ENCODE data around the gene GGACT. TPM values are rescaled to one million over a fixed set of nuclear protein-coding genes. Genes with fewer than 3 reads are reported as not detected.

Gene GGACT
- total and polyA plus RNA-seq, 2 donors from 2014 or later, result 9.3 to 15.6 TPM

- H3K4me3 ChIP-seq (ENCODE audit: low read length in 3 of 3), result no peak overlapping the region
- no peak overlapping the region for H3K9ac ChIP-seq (ENCODE audit: low read length in 3 of 3)
- H3K27me3 ChIP-seq (ENCODE audit: control insufficient read depth, insufficient read depth, low read length), result no peaks in the 10 kb centered on the region
- FAIRE-seq, result no peak
- no peaks in the 10 kb centered on the region for H3K36me3 ChIP-seq (ENCODE audit: control insufficient read depth in 2 of 3, insufficient read depth in 3 of 3, low read length in 3 of 3)
- no peak overlapping the region for H3K27ac ChIP-seq (ENCODE audit: low read depth in 2 of 2, low read length in 2 of 2)
- TF ChIP-seq CTCF (IDR thresholded peaks at IDR 0.05; ENCODE audit: borderline replicate concordance, extremely low read depth, insufficient read depth), result no peak
- intact Hi-C loops (cut with DNase I), result no loop called here
- H3K4me1 ChIP-seq (ENCODE audit: control insufficient read depth in 2 of 3, insufficient read depth in 2 of 3, low read depth in 1 of 3, low read length in 3 of 3), result peaks cover 0 to 6% (median 3%) of the 10 kb centered on the region in 3 donors
- no peak for DNase-seq
- H3K9me3 ChIP-seq (ENCODE audit: control insufficient read depth in 2 of 3, insufficient read depth in 1 of 3, low read length in 3 of 3), result no peaks in the 10 kb centered on the region
Observed at GRCh38 chr13:100549316-100549715, 39.3 kb downstream of the GGACT start.

- Histone ChIP-seq H3K36me3 (ENCODE audit: control insufficient read depth in 2 of 3, insufficient read depth in 3 of 3, low read length in 3 of 3) (no peaks in the 10 kb centered on the region), H3K9ac (ENCODE audit: low read length in 3 of 3) (peak overlapping the region in 1 of 3 donors; percentile 46), H3K4me1 (ENCODE audit: control insufficient read depth in 2 of 3, insufficient read depth in 2 of 3, low read depth in 1 of 3, low read length in 3 of 3) (peaks cover 0 to 15% (median 7%) of the 10 kb centered on the region in 3 donors), H3K4me3 (ENCODE audit: low read length in 3 of 3) (no peak overlapping the region), H3K9me3 (ENCODE audit: control insufficient read depth in 2 of 3, insufficient read depth in 1 of 3, low read length in 3 of 3) (no peaks in the 10 kb centered on the region), H3K27me3 (ENCODE audit: control insufficient read depth, insufficient read depth, low read length) (no peaks in the 10 kb centered on the region), H3K27ac (ENCODE audit: low read depth in 2 of 2, low read length in 2 of 2) (peak overlapping the region; percentile 32 to 41)
- FAIRE-seq (no peak), DNase-seq (no peak)
- intact Hi-C loops (cut with DNase I), result no loop called here
- no peak for TF ChIP-seq CTCF (IDR thresholded peaks at IDR 0.05; ENCODE audit: borderline replicate concordance, extremely low read depth, insufficient read depth)
Observed at GRCh38 chr13:100547791-100548201, 40.8 kb downstream of the GGACT start.

GRCh38 chr13:100546713-100547405, 41.7 kb downstream of the GGACT start:
- Histone ChIP-seq H3K36me3 (ENCODE audit: control insufficient read depth in 2 of 3, insufficient read depth in 3 of 3, low read length in 3 of 3) (no peaks in the 10 kb centered on the region), H3K9ac (ENCODE audit: low read length in 3 of 3) (no peak overlapping the region), H3K9me3 (ENCODE audit: control insufficient read depth in 2 of 3, insufficient read depth in 1 of 3, low read length in 3 of 3) (no peaks in the 10 kb centered on the region), H3K4me3 (ENCODE audit: low read length in 3 of 3) (no peak overlapping the region), H3K4me1 (ENCODE audit: control insufficient read depth in 2 of 3, insufficient read depth in 2 of 3, low read depth in 1 of 3, low read length in 3 of 3) (peaks cover 0 to 15% (median 9%) of the 10 kb centered on the region in 3 donors), H3K27me3 (ENCODE audit: control insufficient read depth, insufficient read depth, low read length) (no peaks in the 10 kb centered on the region), H3K27ac (ENCODE audit: low read depth in 2 of 2, low read length in 2 of 2) (no peak overlapping the region)
- intact Hi-C loops (cut with DNase I), result no loop called here
- FAIRE-seq (no peak), DNase-seq (no peak)
- no peak for TF ChIP-seq CTCF (IDR thresholded peaks at IDR 0.05; ENCODE audit: borderline replicate concordance, extremely low read depth, insufficient read depth)
